Measurements from ENCODE around the gene UBR4. TPM values are rescaled to one million over a fixed set of nuclear protein-coding genes. Genes with fewer than 3 reads are reported as not detected.

UBR4 gene
- total RNA-seq, 1 experiment from 2014 or later: 131 TPM

- Histone ChIP-seq H3K56ac (ENCODE audit: insufficient read length, low read depth, low read length) (no peak overlapping the region), H4K91ac (ENCODE audit: insufficient read length, low read depth, low read length) (no peak overlapping the region), H3K23ac (ENCODE audit: insufficient read length, low read depth, low read length) (no peak overlapping the region), H3K9ac (ENCODE audit: extremely low read depth, insufficient read length, low read length) (no peak overlapping the region), H2AFZ (ENCODE audit: low read length) (no peak overlapping the region), H3K27me3 (ENCODE audit: insufficient read depth, low read length) (no peaks in the 10 kb centered on the region), H3K79me2 (ENCODE audit: insufficient read depth, low read length) (no peaks in the 10 kb centered on the region), H4K20me1 (ENCODE audit: control insufficient read depth, insufficient read depth, insufficient read length) (no peaks in the 10 kb centered on the region), H3K18ac (ENCODE audit: insufficient read length, low read depth, low read length) (no peak overlapping the region), H3K79me1 (ENCODE audit: insufficient read depth, low read depth, low read length, poor library complexity, severe bottlenecking) (no peaks in the 10 kb centered on the region), H2BK5ac (ENCODE audit: insufficient read length, low read length) (no peak overlapping the region), H4K8ac (replicated peaks; ENCODE audit: insufficient read length, low read depth, low read length) (no peak overlapping the region), H2BK12ac (ENCODE audit: insufficient read length, low read depth, low read length) (no peak overlapping the region), H4K5ac (ENCODE audit: insufficient read length, low read depth, low read length) (no peak overlapping the region), H3T11ph (ENCODE audit: low read length) (no peak overlapping the region), H3K4me2 (ENCODE audit: insufficient read depth, insufficient read length, low read length) (no peak overlapping the region), H3K23me2 (ENCODE audit: insufficient read length, low read depth, low read length, poor library complexity, severe bottlenecking) (no peaks in the 10 kb centered on the region), H2AK5ac (ENCODE audit: insufficient read length, low read length) (no peak overlapping the region), H2BK120ac (ENCODE audit: low read depth, low read length, poor library complexity, severe bottlenecking) (no peak overlapping the region), H2BK20ac (ENCODE audit: low read depth, low read length, poor library complexity, severe bottlenecking) (no peak overlapping the region), H3K4ac (ENCODE audit: low read depth, low read length) (no peak overlapping the region), H3K4me1 (ENCODE audit: insufficient read depth, low read length) (no peaks in the 10 kb centered on the region), H2BK15ac (ENCODE audit: low read depth, low read length) (no peak overlapping the region), H3K14ac (ENCODE audit: insufficient read depth, low read length) (no peak overlapping the region; the same call in 1 of the 2 replicates), H3K9me3 (ENCODE audit: control insufficient read depth, low read depth, low read length) (no peaks in the 10 kb centered on the region), H3K27ac (ENCODE audit: insufficient read length, low read depth, low read length) (no peak overlapping the region)
- Mint-ChIP-seq H3K4me3 (no peak overlapping the region), H3K4me1 (peaks cover 7 to 19% of the 10 kb centered on the region in 2 experiments), H3K27ac (peak overlapping the region in 1 of 3 experiments; percentile 33; a peak in 2 of 7 replicates), H3K36me3 (ENCODE audit: insufficient read depth in 1 of 3, low read depth in 3 of 3) (no peaks in the 10 kb centered on the region), H3K27me3 (ENCODE audit: low read depth) (peaks cover 6% of the 10 kb centered on the region), H3K9me3 (no peaks in the 10 kb centered on the region; a peak in 1 of 5 replicates)
- peak; percentile 26 for DNase-seq
- TF ChIP-seq, protein P1, sequence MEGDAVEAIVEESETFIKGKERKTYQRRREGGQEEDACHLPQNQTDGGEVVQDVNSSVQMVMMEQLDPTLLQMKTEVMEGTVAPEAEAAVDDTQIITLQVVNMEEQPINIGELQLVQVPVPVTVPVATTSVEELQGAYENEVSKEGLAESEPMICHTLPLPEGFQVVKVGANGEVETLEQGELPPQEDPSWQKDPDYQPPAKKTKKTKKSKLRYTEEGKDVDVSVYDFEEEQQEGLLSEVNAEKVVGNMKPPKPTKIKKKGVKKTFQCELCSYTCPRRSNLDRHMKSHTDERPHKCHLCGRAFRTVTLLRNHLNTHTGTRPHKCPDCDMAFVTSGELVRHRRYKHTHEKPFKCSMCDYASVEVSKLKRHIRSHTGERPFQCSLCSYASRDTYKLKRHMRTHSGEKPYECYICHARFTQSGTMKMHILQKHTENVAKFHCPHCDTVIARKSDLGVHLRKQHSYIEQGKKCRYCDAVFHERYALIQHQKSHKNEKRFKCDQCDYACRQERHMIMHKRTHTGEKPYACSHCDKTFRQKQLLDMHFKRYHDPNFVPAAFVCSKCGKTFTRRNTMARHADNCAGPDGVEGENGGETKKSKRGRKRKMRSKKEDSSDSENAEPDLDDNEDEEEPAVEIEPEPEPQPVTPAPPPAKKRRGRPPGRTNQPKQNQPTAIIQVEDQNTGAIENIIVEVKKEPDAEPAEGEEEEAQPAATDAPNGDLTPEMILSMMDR (conservative IDR thresholded peaks at IDR 0.05): no peak
- no CpG with 5 or more reads among the region's 6 CpGs for WGBS (ENCODE audit: extremely low coverage, insufficient read length, low lambda C conversion rate)
Observed at GRCh38 chr1:19044471-19044870, 165.6 kb downstream of the UBR4 start.
